ENCODE measurements around the gene SORCS2. TPM values are rescaled to one million over a fixed set of nuclear protein-coding genes. Genes with fewer than 3 reads are reported as not detected.

SORCS2 gene
- polyA plus RNA-seq, 1 donor (not counting 4 experiments of a cell fraction or from before 2014, with no cell fraction given): 0.09 TPM

- FAIRE-seq (no peak), DNase-seq (ENCODE audit: low read depth, low spot score) (no peak)
- no peaks in the 10 kb centered on the region for H3K79me2 ChIP-seq (ENCODE audit: control insufficient read depth, insufficient read depth, low read length)
- no peaks in the 10 kb centered on the region for H3K9me3 ChIP-seq (ENCODE audit: control insufficient read depth, low read depth, low read length)
- H3K27me3 ChIP-seq (ENCODE audit: control insufficient read depth, extremely low read depth, insufficient read depth, low read length): peaks cover 18% of the 10 kb centered on the region
- H3K4me3 ChIP-seq (ENCODE audit: control insufficient read depth in 2 of 3, extremely low read depth in 1 of 3, insufficient read depth in 2 of 3, low read depth in 1 of 3, low read length in 3 of 3): no peak overlapping the region
- H3K9ac ChIP-seq (ENCODE audit: control insufficient read depth, extremely low read depth, insufficient read depth, low read length): no peak overlapping the region
- dilution Hi-C loops (cut with MboI; ENCODE audit: extremely low pct_ligation_motif_present, low sequenced_read_pairs): no loop called here
- H3K36me3 ChIP-seq (ENCODE audit: control insufficient read depth in 2 of 2, extremely low read depth in 1 of 2, insufficient read depth in 2 of 2, low read length in 2 of 2): no peaks in the 10 kb centered on the region
- no peak overlapping the region for H2AFZ ChIP-seq (ENCODE audit: control insufficient read depth, low read length)
- TF ChIP-seq CTCF (optimal IDR thresholded peaks at IDR 0.05 in 1 of 3, IDR thresholded peaks at IDR 0.05 in 1 of 3, conservative IDR thresholded peaks at IDR 0.05 in 1 of 3; ENCODE audit: extremely low read depth in 1 of 3, insufficient read depth in 2 of 3, low read length in 3 of 3) (no peak), EZH2 (IDR thresholded peaks at IDR 0.05; ENCODE audit: low read length) (no peak)
- no peaks in the 10 kb centered on the region for H4K20me1 ChIP-seq (ENCODE audit: control insufficient read depth, extremely low read depth, insufficient read depth, low read length)
- H3K4me2 ChIP-seq (ENCODE audit: control insufficient read depth, extremely low read depth, insufficient read depth, low read depth, low read length): no peak overlapping the region
- no peaks in the 10 kb centered on the region for H3K4me1 ChIP-seq (ENCODE audit: control insufficient read depth, extremely low read depth, insufficient read depth, low read length)
- H3K27ac ChIP-seq (ENCODE audit: control insufficient read depth, insufficient read depth, low read length): no peak overlapping the region
- H3K9me1 ChIP-seq (ENCODE audit: control insufficient read depth, extremely low read depth, insufficient read depth, low read length): no peaks in the 10 kb centered on the region
Measured at GRCh38 chr4:7501314-7501713, 309.0 kb downstream of the SORCS2 start.

GRCh38 chr4:7501873-7502272 lies 309.5 kb downstream of the SORCS2 start:
- no peak overlapping the region for H3K4me2 ChIP-seq (ENCODE audit: control insufficient read depth, extremely low read depth, insufficient read depth, low read depth, low read length)
- DNase-seq (ENCODE audit: low read depth, low spot score) (no peak), FAIRE-seq (no peak)
- H2AFZ ChIP-seq (ENCODE audit: control insufficient read depth, low read length): no peak overlapping the region
- H3K9me3 ChIP-seq (ENCODE audit: control insufficient read depth, low read depth, low read length): no peaks in the 10 kb centered on the region
- H4K20me1 ChIP-seq (ENCODE audit: control insufficient read depth, extremely low read depth, insufficient read depth, low read length): no peaks in the 10 kb centered on the region
- peaks cover 18% of the 10 kb centered on the region for H3K27me3 ChIP-seq (ENCODE audit: control insufficient read depth, extremely low read depth, insufficient read depth, low read length)
- no peaks in the 10 kb centered on the region for H3K9me1 ChIP-seq (ENCODE audit: control insufficient read depth, extremely low read depth, insufficient read depth, low read length)
- no peaks in the 10 kb centered on the region for H3K79me2 ChIP-seq (ENCODE audit: control insufficient read depth, insufficient read depth, low read length)
- no peak overlapping the region for H3K9ac ChIP-seq (ENCODE audit: control insufficient read depth, extremely low read depth, insufficient read depth, low read length)
- dilution Hi-C loops (cut with MboI; ENCODE audit: extremely low pct_ligation_motif_present, low sequenced_read_pairs): no loop called here
- no peaks in the 10 kb centered on the region for H3K4me1 ChIP-seq (ENCODE audit: control insufficient read depth, extremely low read depth, insufficient read depth, low read length)
- no peak overlapping the region for H3K27ac ChIP-seq (ENCODE audit: control insufficient read depth, insufficient read depth, low read length)
- H3K4me3 ChIP-seq (ENCODE audit: control insufficient read depth in 2 of 3, extremely low read depth in 1 of 3, insufficient read depth in 2 of 3, low read depth in 1 of 3, low read length in 3 of 3): no peak overlapping the region
- H3K36me3 ChIP-seq (ENCODE audit: control insufficient read depth in 2 of 2, extremely low read depth in 1 of 2, insufficient read depth in 2 of 2, low read length in 2 of 2): no peaks in the 10 kb centered on the region
- TF ChIP-seq EZH2 (IDR thresholded peaks at IDR 0.05; ENCODE audit: low read length) (no peak), CTCF (optimal IDR thresholded peaks at IDR 0.05 in 1 of 3, IDR thresholded peaks at IDR 0.05 in 1 of 3, conservative IDR thresholded peaks at IDR 0.05 in 1 of 3; ENCODE audit: extremely low read depth in 1 of 3, insufficient read depth in 2 of 3, low read length in 3 of 3) (no peak)

Data from keratinocyte (primary cell).